ENCODE data around the gene MRPL42.
"Not testable (repeated sequence)": the region's sequence is repeated elsewhere in the genome, so short reads cannot be mapped to it uniquely, and the experiment has no call there.

The MRPL42 gene

GRCh38 chr12:93558685-93559084 lies 91.4 kb downstream of the MRPL42 start:
- not testable (repeated sequence) for H3K4me3 ChIP-seq (ENCODE audit: low read length); H3K27ac ChIP-seq (ENCODE audit: low read length); H3K27me3 ChIP-seq (ENCODE audit: insufficient read depth, low read length); H3K9ac ChIP-seq (ENCODE audit: low read depth, low read length); H3K4me1 ChIP-seq (ENCODE audit: insufficient read depth, low read length)
- Histone ChIP-seq H3K9me3 (ENCODE audit: insufficient read depth, low read depth, low read length) (peaks cover 16% of the 10 kb centered on the region; the same call in 1 of the 2 replicates), H3K36me3 (ENCODE audit: insufficient read depth, low read depth, low read length) (peaks cover 19% of the 10 kb centered on the region; the same call in 1 of the 2 replicates)

DNA sequence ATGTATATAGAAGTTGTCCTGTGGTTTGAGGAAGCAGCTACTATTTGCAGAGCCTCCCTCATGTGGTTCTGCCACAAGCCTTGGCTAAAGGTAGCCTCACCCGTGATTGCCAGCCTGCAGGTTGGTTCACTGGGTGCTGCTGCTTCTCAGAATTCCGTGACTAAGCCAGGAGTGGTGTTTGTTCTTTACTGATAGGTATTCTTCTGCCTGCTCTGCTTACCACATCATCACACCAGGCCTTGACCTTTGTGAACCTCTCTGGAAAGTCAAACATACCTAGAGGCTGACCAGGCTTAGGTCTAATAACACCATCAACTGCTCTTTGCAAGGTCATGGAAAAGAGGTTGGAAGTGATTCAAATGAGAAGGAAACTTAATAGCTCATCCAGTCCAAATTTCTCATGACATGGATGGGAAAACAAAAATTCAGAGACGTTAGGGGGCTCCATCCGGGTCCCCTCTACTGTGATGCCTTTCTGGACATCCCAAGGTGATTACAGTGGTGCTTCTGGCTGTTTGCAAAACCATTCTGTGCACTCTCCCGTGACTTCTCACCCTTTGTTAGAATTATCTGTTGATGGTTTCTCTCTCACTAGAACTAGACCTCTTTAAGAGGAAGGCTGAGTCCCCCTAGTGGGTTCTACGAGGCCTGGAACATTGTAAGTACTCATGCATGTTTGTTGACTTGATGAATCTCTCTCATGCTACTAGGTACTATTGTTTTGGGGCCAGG lies 96.7 kb downstream of the MRPL42 start:
- H3K4me3 ChIP-seq (ENCODE audit: low read length) = no peak overlapping the region
- no peak overlapping the region for H3K27ac ChIP-seq (ENCODE audit: low read length)
- no peaks in the 10 kb centered on the region for H3K27me3 ChIP-seq (ENCODE audit: insufficient read depth, low read length)
- H3K4me1 ChIP-seq (ENCODE audit: insufficient read depth, low read length) = no peaks in the 10 kb centered on the region
- H3K36me3 ChIP-seq (ENCODE audit: insufficient read depth, low read depth, low read length) = peaks cover 40% of the 10 kb centered on the region
- no peak overlapping the region for H3K9ac ChIP-seq (ENCODE audit: low read depth, low read length)
- H3K9me3 ChIP-seq (ENCODE audit: insufficient read depth, low read depth, low read length) = peaks cover under 1% of the 10 kb centered on the region; the same call in 1 of the 2 replicates

DNA sequence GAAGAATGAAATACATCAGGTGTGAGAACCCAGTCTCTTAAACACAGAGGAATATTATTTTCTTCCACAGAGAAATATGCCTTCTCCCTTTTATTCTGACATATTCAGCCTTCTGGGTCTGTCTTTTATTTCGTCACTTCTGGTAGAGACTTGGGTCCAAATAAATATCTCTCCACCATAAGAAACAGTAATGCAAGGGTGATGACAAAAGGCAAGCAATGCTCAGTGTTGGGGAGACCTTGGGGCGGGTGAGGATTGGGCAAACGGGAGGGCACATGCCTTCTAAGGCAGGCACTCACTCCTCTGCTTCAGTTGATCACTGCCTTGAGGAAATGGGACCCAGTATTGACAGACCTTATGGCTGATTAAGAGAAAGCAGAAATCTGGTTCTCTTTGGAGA lies 98.4 kb downstream of the MRPL42 start:
- Histone ChIP-seq H3K4me3 (ENCODE audit: low read length) (no peak overlapping the region), H3K9ac (ENCODE audit: low read depth, low read length) (no peak overlapping the region), H3K4me1 (ENCODE audit: insufficient read depth, low read length) (no peaks in the 10 kb centered on the region), H3K36me3 (ENCODE audit: insufficient read depth, low read depth, low read length) (peaks cover 40% of the 10 kb centered on the region), H3K9me3 (ENCODE audit: insufficient read depth, low read depth, low read length) (no peaks in the 10 kb centered on the region), H3K27ac (ENCODE audit: low read length) (no peak overlapping the region), H3K27me3 (ENCODE audit: insufficient read depth, low read length) (no peaks in the 10 kb centered on the region)
